PFSK-1 (cell line): Measurements from ENCODE around the gene RALGPS2.

Experiments
- FOXP2 ChIP-seq: optimal IDR thresholded peaks from 2 replicates; pipeline ENCODE3; 2011; ENCODE audit warnings: borderline replicate concordance, control low read depth, inconsistent platforms; ENCODE audit not compliant: insufficient read depth; ENCODE audit errors: extremely low read length, extremely low read depth
- POLR2AphosphoS5 ChIP-seq: IDR thresholded peaks from 2 replicates; pipeline ENCODE4 v1.6.1; 2012; ENCODE audit warnings: low read depth, mild to moderate bottlenecking, control low read depth, low read length, moderate library complexity
- REST ChIP-seq, 2 experiments: IDR thresholded peaks; 2 replicates each; pipeline versions ENCODE4 v1.6.1 to v1.8.0; 2011 to 2012; ENCODE audit warnings: low read depth in 2 of 2, low read length in 2 of 2, control low read depth in 1 of 2, inconsistent platforms in 1 of 2, mild to moderate bottlenecking in 1 of 2, moderate library complexity in 1 of 2; ENCODE audit not compliant: insufficient read depth in 1 of 2
- SIN3A ChIP-seq: IDR thresholded peaks from 2 replicates; pipeline ENCODE4 v1.6.1; 2012; ENCODE audit warnings: mild to moderate bottlenecking, low read length, moderate library complexity, borderline replicate concordance; ENCODE audit not compliant: insufficient read depth
- TAF1 ChIP-seq: IDR thresholded peaks from 2 replicates; pipeline ENCODE4 v1.6.1; 2012; ENCODE audit warnings: low read length, control low read depth, borderline replicate concordance; ENCODE audit not compliant: insufficient read depth

Gene RALGPS2

GRCh38 chr1:178808529-178808928 is 83.5 kb downstream of the RALGPS2 start:
- TF ChIP-seq POLR2AphosphoS5 (no peak), FOXP2 (no peak), SIN3A (no peak), TAF1 (no peak), REST (IDR thresholded peaks at IDR 0.05; ENCODE audit: insufficient read depth in 1 of 2, low read depth in 2 of 2, low read length in 2 of 2) (no peak)

- TF ChIP-seq REST (IDR thresholded peaks at IDR 0.05; ENCODE audit: insufficient read depth in 1 of 2, low read depth in 2 of 2, low read length in 2 of 2) (no peak), SIN3A (no peak), TAF1 (no peak), POLR2AphosphoS5 (no peak), FOXP2 (no peak)
Observed at GRCh38 chr1:178810585-178810984, 85.5 kb downstream of the RALGPS2 start.

- TF ChIP-seq TAF1 (no peak), FOXP2 (no peak), POLR2AphosphoS5 (no peak), REST (IDR thresholded peaks at IDR 0.05; ENCODE audit: insufficient read depth in 1 of 2, low read depth in 2 of 2, low read length in 2 of 2) (no peak), SIN3A (no peak)
Observed at GRCh38 chr1:178818416-178818815, 93.4 kb downstream of the RALGPS2 start.

DNA sequence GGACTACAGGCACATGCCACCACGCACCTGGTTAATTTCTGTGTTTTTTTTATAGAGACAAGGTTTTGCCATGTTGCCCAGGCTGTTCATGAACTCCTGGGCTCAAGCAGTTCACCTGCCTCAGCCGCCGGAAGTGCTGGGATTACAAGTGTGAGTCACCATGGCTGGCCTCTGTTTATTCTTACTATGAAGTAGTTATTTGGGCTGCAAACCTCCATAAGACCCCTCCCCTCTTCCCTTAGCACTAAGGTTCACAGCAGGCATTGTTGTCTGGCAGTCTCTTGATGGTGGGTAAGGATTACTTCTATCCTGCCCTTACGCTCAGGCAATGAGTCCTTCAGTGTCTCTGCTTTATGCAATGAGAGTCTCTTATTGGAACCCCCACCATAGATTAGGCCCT is 94.1 kb downstream of the RALGPS2 start:
- TF ChIP-seq TAF1 (no peak), SIN3A (no peak)

GRCh38 chr1:178821134-178821866 is 96.3 kb downstream of the RALGPS2 start:
- TF ChIP-seq POLR2AphosphoS5 (no peak), REST (IDR thresholded peaks at IDR 0.05; ENCODE audit: insufficient read depth in 1 of 2, low read depth in 2 of 2, low read length in 2 of 2) (no peak), FOXP2 (no peak), TAF1 (no peak), SIN3A (no peak)
